HUES48 (cell line): ENCODE data around the gene GZMM.
A peak's percentile ranks its signal among the peaks of the same experiment; 100 is the strongest.

Source experiments
- H3K27ac ChIP-seq: one replicate; pipeline ENCODE4 v1.7.0; 2013; ENCODE audit warnings: low read depth, low read length, inconsistent platforms
- H3K27me3 ChIP-seq: 2 replicates; pipeline ENCODE4 v1.6.1; 2013; ENCODE audit warnings: mild to moderate bottlenecking, low read length; ENCODE audit not compliant: control insufficient read depth, insufficient read depth
- H3K36me3 ChIP-seq: 2 replicates; pipeline ENCODE4 v1.6.1; 2013; ENCODE audit warnings: low read length; ENCODE audit not compliant: control insufficient read depth, insufficient read depth
- H3K4me1 ChIP-seq: 2 replicates; pipeline ENCODE4 v1.6.1; 2013; ENCODE audit warnings: mild to moderate bottlenecking, low read length; ENCODE audit not compliant: control insufficient read depth, insufficient read depth
- H3K4me3 ChIP-seq: 2 replicates; pipeline ENCODE4 v1.5.1; 2013; ENCODE audit warnings: mild to moderate bottlenecking, low read depth, low read length
- H3K9ac ChIP-seq: 2 replicates; pipeline ENCODE4 v1.6.1; 2013; ENCODE audit warnings: mild to moderate bottlenecking, low read depth, low read length, moderate library complexity
- H3K9me3 ChIP-seq: 2 replicates; pipeline ENCODE4 v1.6.1; 2013; ENCODE audit warnings: low read length; ENCODE audit not compliant: control insufficient read depth, insufficient read depth

Gene GZMM

GRCh38 chr19:501646-502045, 42.2 kb upstream of the GZMM start:
- H3K27ac ChIP-seq: no peak overlapping the region
- H3K27me3 ChIP-seq: peaks cover 26% of the 10 kb centered on the region
- no peaks in the 10 kb centered on the region for H3K36me3 ChIP-seq

GRCh38 chr19:504616-505015, 39.2 kb upstream of the GZMM start:
- Histone ChIP-seq H3K27ac (no peak overlapping the region), H3K27me3 (peaks cover 5% of the 10 kb centered on the region), H3K36me3 (no peaks in the 10 kb centered on the region), H3K9me3 (no peaks in the 10 kb centered on the region), H3K4me1 (0 out of 2 replicates have a peak, but pooled peaks cover 3% of the 10 kb centered on the region), H3K9ac (no peak overlapping the region), H3K4me3 (no peak overlapping the region)

More at GRCh38 chr19:501646-502045, 42.2 kb upstream of the GZMM start:
- H3K9me3 ChIP-seq: no peaks in the 10 kb centered on the region
- H3K4me1 ChIP-seq: 0 out of 2 replicates have a peak, but pooled peaks cover 3% of the 10 kb centered on the region
- no peak overlapping the region for H3K4me3 ChIP-seq
- no peak overlapping the region for H3K9ac ChIP-seq

GRCh38 chr19:506404-507285, 37.2 kb upstream of the GZMM start:
- peak overlapping the region; percentile 84 for H3K4me3 ChIP-seq
- H3K27ac ChIP-seq: peak overlapping the region; percentile 97
- no peaks in the 10 kb centered on the region for H3K36me3 ChIP-seq
- peak overlapping the region; percentile 97 for H3K9ac ChIP-seq
- no peaks in the 10 kb centered on the region for H3K9me3 ChIP-seq
- H3K27me3 ChIP-seq: no peaks in the 10 kb centered on the region
- peaks cover 6% of the 10 kb centered on the region; the same call in 1 of the 2 replicates for H3K4me1 ChIP-seq

GRCh38 chr19:507286-508203, 36.3 kb upstream of the GZMM start, which contains the start of gene TPGS1:
TPGS1 (plus strand) TSS chr19:507497; CDS start chr19:507507, 10 bp downstream.
- Histone ChIP-seq H3K4me3 (peak within 1 kb of the TSS; percentile 84), H3K27me3 (no peaks in the 10 kb centered on the region), H3K9ac (peak within 1 kb of the TSS; percentile 97), H3K4me1 (peaks cover 6% of the 10 kb centered on the region; the same call in 1 of the 2 replicates), H3K27ac (peak within 1 kb of the TSS; percentile 97), H3K36me3 (no peaks in the 10 kb centered on the region), H3K9me3 (no peaks in the 10 kb centered on the region)

- no peak overlapping the region for H3K27ac ChIP-seq
- H3K4me1 ChIP-seq: peaks cover 6% of the 10 kb centered on the region; the same call in 1 of the 2 replicates
- no peaks in the 10 kb centered on the region for H3K27me3 ChIP-seq
- peak overlapping the region; percentile 84 for H3K4me3 ChIP-seq
- no peaks in the 10 kb centered on the region for H3K36me3 ChIP-seq
- H3K9me3 ChIP-seq: no peaks in the 10 kb centered on the region
- H3K9ac ChIP-seq: peak overlapping the region; percentile 62; the same call in 1 of the 2 replicates
Measured at GRCh38 chr19:508204-509150, 35.4 kb upstream of the GZMM start.

GRCh38 chr19:510606-511100, 33.2 kb upstream of the GZMM start:
- Histone ChIP-seq H3K27me3 (no peaks in the 10 kb centered on the region), H3K4me1 (peaks cover 6% of the 10 kb centered on the region; the same call in 1 of the 2 replicates), H3K4me3 (peak overlapping the region; percentile 34; the same call in 1 of the 2 replicates), H3K9me3 (no peaks in the 10 kb centered on the region), H3K9ac (no peak overlapping the region), H3K36me3 (0 out of 2 replicates have a peak, but pooled peaks cover 6% of the 10 kb centered on the region), H3K27ac (peak overlapping the region; percentile 70)

- peaks cover 5% of the 10 kb centered on the region; the same call in 1 of the 2 replicates for H3K4me1 ChIP-seq
Measured at GRCh38 chr19:511101-511851, 32.6 kb upstream of the GZMM start.

GRCh38 chr19:512547-513365, 31.1 kb upstream of the GZMM start:
- H3K4me1 ChIP-seq: peaks cover 3% of the 10 kb centered on the region; the same call in 1 of the 2 replicates
- no peak overlapping the region for H3K4me3 ChIP-seq
- no peaks in the 10 kb centered on the region for H3K9me3 ChIP-seq
- no peaks in the 10 kb centered on the region for H3K27me3 ChIP-seq
- no peak overlapping the region for H3K27ac ChIP-seq
- H3K9ac ChIP-seq: no peak overlapping the region
- H3K36me3 ChIP-seq: 0 out of 2 replicates have a peak, but pooled peaks cover 6% of the 10 kb centered on the region

More at GRCh38 chr19:511101-511851, 32.6 kb upstream of the GZMM start:
- H3K9me3 ChIP-seq: no peaks in the 10 kb centered on the region
- no peak overlapping the region for H3K9ac ChIP-seq
- H3K4me3 ChIP-seq: peak overlapping the region; percentile 34; the same call in 1 of the 2 replicates
- H3K36me3 ChIP-seq: 0 out of 2 replicates have a peak, but pooled peaks cover 6% of the 10 kb centered on the region
- no peaks in the 10 kb centered on the region for H3K27me3 ChIP-seq
- H3K27ac ChIP-seq: peak overlapping the region; percentile 76
